OCI-LY3 (cell line): ENCODE data around the gene FAP.

Source experiments
- EZH2phosphoT487 ChIP-seq: fragments of 200-600 bp; shearing (Covaris generic); IDR thresholded peaks from 2 replicates; pipeline ENCODE4 v1.6.1; 2018; ENCODE audit warnings: antibody characterized with exemption, mixed run types, low read depth
- TF ChIP-seq, protein P1 (sequence below): fragments of 200-600, 300-600 bp; sonication (generic); IDR thresholded peaks from 2 replicates; pipeline ENCODE4 v1.5.1; 2014; ENCODE audit warnings: antibody characterized with exemption, low read length, low read depth

- TF ChIP-seq, protein P1, sequence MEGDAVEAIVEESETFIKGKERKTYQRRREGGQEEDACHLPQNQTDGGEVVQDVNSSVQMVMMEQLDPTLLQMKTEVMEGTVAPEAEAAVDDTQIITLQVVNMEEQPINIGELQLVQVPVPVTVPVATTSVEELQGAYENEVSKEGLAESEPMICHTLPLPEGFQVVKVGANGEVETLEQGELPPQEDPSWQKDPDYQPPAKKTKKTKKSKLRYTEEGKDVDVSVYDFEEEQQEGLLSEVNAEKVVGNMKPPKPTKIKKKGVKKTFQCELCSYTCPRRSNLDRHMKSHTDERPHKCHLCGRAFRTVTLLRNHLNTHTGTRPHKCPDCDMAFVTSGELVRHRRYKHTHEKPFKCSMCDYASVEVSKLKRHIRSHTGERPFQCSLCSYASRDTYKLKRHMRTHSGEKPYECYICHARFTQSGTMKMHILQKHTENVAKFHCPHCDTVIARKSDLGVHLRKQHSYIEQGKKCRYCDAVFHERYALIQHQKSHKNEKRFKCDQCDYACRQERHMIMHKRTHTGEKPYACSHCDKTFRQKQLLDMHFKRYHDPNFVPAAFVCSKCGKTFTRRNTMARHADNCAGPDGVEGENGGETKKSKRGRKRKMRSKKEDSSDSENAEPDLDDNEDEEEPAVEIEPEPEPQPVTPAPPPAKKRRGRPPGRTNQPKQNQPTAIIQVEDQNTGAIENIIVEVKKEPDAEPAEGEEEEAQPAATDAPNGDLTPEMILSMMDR: no peak
- TF ChIP-seq EZH2phosphoT487: no peak
These were observed 43.3 kb downstream of the FAP start for GRCh38 chr2:162199913-162200312.
